ENCODE data around the gene TMEM108. TPM values are rescaled to one million over a fixed set of nuclear protein-coding genes. Genes with fewer than 3 reads are reported as not detected.
A peak's percentile ranks its signal among the peaks of the same experiment; 100 is the strongest.
"Not testable (repeated sequence)": the region's sequence is repeated elsewhere in the genome, so short reads cannot be mapped to it uniquely, and the experiment has no call there.

The TMEM108 gene
- 1 to 10 TPM; 1.9 to 2.0 (median 2.0) TPM for polyA plus RNA-seq (ENCODE audit: insufficient read length in 3 of 3)
- long read RNA-seq, donor 1, partial matches to known transcripts, result 0 of 1 reads
- long read RNA-seq, donor 1, other reads (novel, unspliced or antisense), result 0 of 1 reads
- long read RNA-seq, donor 2, result 0 reads
- long read RNA-seq, donor 3, partial matches to known transcripts, result 0 of 3 reads
- long read RNA-seq, donor 3, other reads (novel, unspliced or antisense), result 0 of 3 reads
- long read RNA-seq, donor 4, partial matches to known transcripts, result 0 of 1 reads
- long read RNA-seq, donor 4, other reads (novel, unspliced or antisense), result 0 of 1 reads
- long read RNA-seq, donor 5, result 0 reads
- long read RNA-seq, donor 6, partial matches to known transcripts, result 0 of 1 reads
- long read RNA-seq, donor 6, other reads (novel, unspliced or antisense), result 0 of 1 reads
- long read RNA-seq, donor 7, partial matches to known transcripts, result 0 of 1 reads
- long read RNA-seq, donor 7, other reads (novel, unspliced or antisense), result 0 of 1 reads
- long read RNA-seq, donor 8, partial matches to known transcripts, result 0 of 1 reads
- long read RNA-seq, donor 8, other reads (novel, unspliced or antisense), result 0 of 1 reads
- long read RNA-seq, donor 9, result 0 reads
- long read RNA-seq, donor 10, result 0 reads
- long read RNA-seq, donor 11, partial matches to known transcripts, result 0 of 2 reads
- long read RNA-seq, donor 11, other reads (novel, unspliced or antisense), result 0 of 2 reads
- long read RNA-seq, donor 12, result 0 reads
- long read RNA-seq, donor 13, result 0 reads
- long read RNA-seq, donor 14, result 0 reads
- long read RNA-seq, donor 15, partial matches to known transcripts, result 0 of 4 reads
- long read RNA-seq, donor 15, other reads (novel, unspliced or antisense), result 0 of 4 reads
- long read RNA-seq, donor 16, partial matches to known transcripts, result 0 of 2 reads
- long read RNA-seq, donor 16, other reads (novel, unspliced or antisense), result 0 of 2 reads

DNA sequence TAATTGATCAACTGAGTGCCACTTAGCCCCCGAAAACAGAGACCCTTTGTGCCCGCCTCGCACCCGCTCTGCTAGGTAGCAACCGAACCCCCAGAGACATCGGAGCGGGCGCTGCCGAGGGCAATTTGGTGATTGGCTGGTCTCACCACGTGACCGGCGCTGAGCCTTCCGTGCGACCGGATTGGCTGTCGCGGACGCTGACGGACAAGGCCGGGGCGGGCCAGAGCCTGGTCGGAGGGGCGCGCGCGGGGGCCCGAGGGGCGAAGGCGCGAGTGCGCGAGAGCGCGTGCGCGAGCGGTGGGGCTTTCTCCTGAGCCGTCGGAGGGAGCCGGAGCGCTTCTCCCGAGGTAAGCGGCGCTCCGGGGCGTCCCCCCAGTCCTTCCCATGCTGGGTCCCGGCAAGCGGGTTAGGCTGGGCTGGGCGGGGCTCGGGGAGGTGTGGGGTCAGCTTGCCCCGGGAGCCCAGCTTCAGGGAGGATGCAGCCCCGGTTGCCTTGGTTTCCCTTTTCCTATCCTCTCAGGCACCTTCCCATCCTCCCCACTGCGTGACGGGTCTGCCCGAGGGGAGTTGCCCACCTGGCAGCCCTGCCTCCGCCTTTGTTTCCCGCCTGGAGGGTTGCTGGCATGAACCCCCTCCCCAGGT is at the start of gene TMEM108:
TMEM108 (plus strand) TSS at position 303 of the 642 bp plus-strand sequence.
- DNase-seq, result peak; percentile 83

DNA sequence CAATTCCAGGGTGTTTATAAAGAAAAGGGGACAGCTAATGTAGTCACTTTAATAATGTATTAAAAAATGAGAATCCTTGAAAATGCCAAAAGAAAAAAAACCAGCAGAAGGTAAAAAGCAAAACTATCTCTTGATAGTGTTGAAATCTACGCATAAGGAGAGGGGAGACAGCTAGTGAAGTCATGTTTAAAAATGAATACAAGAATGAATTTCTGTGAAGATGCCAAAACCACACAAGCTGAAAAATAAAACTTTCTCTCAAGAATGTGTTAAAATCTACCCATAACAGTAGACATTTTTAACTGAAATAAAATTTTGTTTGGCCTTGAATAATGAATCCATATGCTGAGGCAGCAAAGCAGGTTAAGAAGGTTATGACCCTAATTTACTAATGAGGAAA is 42.2 kb upstream of the TMEM108 start:
- no peak for DNase-seq

DNA sequence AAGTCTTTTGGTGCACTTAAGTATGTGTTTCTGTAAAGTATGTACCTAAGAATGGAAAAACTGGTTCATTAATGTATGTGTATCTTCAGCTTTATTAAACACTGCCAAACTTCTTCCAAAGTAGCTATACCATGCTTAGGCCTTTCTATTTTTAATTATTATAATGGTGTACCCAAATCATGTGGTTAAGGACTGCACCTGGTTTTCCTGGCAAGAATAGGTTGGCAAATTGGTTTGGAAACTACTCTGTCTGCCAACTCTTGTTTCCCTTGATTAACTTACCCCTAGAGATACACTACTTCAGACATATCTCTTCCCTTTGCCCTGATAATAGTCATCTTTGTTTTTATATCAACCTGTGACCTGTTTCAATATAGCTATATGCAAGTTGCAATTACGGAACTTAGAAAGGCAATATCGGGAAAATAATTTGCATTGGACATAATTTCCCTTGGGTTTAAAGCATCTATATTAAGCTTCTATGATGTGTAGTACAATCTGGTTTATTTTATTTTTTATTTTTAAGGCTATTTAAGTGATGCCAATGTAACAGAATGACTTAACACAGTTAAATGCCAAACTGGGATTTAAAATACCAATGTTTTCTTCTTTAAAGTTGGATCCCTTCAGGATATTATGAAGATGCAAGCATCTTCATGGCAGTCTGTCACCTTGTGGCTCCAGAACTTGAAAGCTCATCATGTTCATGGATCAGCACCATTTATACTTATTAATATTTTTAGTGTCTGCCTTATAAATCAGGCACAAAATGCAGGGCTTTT is 40.6 kb upstream of the TMEM108 start:
- no peak for DNase-seq

DNA sequence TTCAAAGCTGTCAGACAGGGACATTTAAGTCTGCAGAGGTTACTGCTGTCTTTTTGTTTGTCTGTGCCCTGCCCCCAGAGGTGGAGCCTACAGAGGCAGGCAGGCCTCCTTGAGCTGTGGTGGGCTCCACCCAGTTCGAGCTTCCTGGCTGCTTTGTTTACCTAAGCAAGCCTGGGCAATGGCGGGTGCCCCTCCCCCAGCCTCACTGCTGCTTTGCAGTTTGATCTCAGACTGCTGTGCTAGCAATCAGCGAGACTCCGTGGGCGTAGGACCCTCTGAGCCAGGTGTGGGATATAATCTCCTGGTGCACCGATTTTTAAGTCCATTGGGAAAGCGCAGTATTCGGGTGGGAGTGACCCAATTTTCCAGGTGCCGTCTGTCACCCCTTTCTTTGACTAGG is 33.2 kb upstream of the TMEM108 start:
- not testable (repeated sequence) for DNase-seq

DNA sequence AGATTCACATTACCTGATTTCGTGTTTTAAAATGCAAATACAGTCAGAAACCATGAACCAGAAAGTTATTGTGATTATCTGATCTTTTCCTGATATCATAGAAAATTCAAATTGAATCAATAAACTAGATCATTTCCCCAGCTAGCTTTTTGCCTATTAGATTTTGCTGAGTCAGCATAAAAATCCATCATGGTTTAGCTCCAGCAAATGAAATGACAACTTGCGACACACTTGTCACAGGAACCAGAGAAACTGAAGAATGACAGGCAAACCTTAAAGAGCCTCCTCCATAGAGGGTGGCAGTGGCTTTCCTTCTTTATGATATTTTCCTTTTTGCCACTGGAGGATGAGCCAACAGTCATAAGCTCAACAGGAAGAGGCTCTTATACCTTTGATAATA is 30.6 kb upstream of the TMEM108 start:
- DNase-seq, result no peak

DNA sequence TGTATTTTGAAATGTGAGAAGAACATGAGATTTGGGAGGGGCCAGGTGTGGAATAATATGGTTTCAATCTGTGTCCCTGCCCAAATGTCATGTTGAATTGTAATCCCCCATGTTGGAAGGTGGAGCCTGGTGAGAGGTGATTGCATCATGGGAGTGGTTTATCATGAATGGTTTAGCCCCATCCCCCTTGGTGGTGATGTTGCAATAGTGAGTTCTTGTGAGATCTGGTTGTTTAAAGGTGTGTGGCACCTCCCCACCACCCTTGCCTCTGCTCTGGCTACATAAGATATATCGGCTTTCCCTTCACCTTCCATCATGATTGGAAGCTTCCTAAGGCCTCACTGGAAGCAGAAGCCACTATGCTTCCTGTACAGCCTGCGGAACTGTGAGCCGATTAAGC is 23.9 kb upstream of the TMEM108 start:
- DNase-seq, result no peak

DNA sequence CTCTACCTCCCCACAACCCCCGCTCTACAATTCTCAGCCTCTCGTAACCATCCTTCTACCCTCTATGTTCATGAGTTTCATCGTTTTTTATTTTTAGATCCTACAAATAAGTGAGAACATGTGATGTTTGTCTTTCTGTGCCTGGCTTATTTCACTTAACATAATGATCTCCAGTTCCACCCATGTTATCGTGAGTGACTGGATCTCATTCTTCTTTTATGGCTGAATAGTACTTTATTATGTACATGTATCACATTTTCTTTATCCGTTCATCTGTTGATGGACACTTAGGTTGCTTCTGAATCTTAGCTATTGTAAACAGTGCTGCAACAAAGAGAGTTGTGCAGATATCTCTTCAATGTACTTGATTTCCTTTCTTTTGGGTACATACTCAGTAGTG is 22.6 kb upstream of the TMEM108 start:
- DNase-seq, result not testable (repeated sequence)

DNA sequence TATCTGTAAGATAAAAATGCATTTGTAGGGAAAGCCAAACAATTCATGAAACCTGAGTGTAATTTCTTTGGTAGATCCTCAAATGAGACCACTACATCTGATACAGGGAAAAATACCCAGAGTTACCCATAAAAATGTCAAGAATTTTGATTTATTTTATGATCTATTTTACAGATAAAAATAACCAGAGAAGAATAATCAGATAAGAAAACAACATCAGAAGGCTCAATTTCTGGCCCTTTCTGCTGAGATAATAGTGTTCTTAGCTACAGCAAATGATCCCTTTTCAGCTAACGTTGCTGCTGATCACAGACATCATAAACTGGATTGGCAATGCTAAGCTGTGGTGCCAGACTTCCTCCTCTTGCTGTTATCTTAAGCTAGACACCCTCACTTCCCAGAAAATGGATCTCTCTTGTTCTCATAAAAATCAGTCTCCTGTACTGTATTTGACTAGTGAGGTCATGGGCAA is 21.3 kb upstream of the TMEM108 start:
- DNase-seq, result no peak

DNA sequence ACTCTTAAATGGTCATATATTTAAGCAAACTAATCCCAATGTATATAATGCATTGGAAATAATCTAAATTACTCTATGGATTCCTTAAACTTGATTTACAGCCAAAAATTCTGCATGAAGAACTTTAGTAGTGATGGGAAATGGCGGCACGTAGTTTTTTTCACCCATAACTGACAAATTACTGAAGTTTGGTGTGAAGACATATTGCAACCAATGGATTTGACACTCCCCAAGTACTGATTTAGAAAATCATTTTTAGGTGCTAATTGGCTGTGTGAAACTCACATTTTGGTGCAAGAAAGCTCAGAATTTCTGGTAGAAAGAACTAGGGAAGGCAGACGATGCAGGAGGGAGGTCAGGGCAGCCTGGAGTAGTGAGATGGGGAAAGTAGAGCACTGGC is 19.3 kb upstream of the TMEM108 start:
- no peak for DNase-seq

DNA sequence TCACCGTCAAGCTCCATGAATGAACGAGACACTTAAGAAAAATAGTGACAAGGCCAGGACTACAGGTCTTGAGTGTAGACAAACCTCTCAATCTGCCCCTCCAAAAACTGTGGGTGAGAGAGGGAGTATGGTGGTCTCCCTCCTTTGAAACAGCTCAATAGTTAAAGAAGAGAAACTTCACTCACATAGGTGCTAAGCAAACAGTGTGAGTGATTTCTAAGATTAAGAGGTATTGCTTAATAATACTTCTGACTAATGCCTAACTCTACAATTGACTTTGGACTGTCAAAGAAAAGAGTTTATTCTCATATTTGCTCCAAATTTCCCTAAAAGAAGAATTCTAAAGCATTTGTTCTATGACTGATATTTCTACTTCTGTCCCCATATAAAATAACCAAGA is 17.0 kb upstream of the TMEM108 start:
- DNase-seq, result no peak

DNA sequence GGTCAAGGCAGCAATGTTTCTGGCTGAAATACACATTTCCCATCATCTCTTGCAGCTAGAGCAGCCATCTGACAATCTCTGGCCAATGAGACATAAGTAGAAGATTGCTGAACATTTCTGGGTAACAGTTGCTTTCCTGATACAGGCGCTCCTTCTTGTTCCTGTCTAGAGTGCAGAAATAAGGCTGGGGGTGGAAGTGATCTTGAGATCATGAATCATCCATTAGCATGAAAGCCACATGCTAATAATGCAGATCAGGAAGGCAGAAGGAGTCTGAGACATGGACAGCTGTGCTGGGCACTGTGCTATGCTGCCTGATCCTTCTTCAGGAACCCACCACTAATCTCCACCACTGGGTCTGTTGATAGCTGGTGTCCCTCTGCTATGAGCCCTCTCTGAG is 14.8 kb upstream of the TMEM108 start:
- no peak for DNase-seq

DNA sequence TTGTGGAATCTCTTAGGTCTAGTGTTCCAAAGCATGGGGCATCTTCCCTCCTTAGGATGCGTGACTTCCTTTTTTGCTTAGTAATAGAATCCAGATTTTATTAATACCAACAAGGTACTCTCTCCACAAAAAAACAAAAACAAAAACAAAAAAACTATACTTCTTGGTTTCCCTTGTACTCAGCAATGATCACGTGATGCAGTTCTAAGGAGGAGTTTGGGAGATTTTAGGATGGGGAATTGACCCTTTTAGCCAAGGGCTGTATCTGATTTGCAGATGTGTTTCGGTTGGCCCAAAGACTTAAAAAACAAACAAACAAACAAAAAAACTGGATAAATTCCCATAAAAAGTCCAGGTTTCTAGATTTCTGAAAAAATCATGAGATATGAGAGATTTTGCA is 12.6 kb upstream of the TMEM108 start:
- DNase-seq, result no peak

DNA sequence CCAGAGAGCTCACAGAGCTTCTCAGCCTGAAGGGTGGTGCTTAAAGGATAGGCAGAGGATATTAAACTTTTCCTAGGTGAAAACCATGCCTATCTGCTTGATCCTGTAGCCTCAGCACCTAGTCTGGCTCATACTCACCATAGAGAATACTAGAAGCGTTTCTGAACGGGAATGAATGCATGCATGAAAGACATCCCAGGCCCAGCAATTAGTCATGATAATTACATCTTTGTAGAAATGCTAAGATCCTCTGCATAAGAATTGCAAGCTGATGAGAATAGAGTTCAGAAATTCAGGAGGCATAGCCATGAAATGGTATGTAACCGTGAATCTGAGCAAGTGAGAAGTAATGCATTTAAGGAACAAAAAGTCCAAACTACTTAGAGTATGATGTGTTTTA is 5.9 kb upstream of the TMEM108 start:
- no peak for DNase-seq

DNA sequence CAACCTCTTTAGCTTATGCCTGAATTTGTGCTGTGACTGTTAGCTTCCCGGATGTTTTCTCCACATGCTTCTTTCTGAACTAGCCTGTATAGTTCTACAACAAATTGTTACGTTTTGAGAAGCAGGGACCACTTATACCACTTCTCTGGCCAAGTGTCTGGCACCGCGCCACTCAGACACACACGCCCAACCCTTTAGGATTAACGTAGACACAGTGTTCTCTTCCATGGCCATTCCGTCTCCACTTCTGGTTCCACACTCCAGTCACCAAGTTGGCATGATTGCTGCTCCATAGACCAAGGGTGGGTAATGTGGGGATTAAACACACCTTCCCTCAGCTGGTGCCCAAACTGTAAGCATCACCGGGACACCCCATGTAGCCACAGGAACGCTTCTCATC is 755 bp upstream of the TMEM108 start:
- DNase-seq, result no peak

DNA sequence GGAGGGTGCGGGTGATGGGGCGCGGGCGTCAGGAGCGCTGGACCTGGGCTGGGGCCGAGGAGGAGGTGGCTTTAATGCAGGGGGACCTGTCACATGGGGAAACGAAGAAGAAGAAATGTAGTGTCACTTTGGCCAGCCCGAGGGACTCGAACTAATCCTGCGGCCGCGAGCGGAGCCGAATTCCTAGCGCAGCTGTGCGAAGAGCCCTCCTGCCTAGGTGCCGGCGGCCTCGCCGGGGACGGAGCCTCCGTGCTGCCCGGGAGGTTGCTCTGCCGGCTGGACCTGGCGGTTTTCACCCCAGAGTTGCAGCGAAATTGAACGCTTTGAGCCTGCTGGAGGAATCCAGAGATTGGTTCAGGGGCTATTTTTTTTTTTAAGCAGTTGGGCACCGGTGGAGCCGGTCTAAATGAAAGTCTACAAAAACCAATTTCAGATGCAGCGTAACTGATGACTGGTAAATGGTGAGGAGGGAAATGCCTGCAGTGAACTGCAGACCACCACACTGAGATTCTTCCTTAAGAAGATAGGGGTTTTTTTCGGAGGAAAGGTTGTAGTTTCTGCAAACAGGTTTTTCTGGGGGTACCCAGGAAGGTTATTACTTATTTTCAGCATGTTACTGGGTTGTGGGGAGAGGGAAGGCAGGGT is 662 bp downstream of the TMEM108 start:
- DNase-seq, result no peak

DNA sequence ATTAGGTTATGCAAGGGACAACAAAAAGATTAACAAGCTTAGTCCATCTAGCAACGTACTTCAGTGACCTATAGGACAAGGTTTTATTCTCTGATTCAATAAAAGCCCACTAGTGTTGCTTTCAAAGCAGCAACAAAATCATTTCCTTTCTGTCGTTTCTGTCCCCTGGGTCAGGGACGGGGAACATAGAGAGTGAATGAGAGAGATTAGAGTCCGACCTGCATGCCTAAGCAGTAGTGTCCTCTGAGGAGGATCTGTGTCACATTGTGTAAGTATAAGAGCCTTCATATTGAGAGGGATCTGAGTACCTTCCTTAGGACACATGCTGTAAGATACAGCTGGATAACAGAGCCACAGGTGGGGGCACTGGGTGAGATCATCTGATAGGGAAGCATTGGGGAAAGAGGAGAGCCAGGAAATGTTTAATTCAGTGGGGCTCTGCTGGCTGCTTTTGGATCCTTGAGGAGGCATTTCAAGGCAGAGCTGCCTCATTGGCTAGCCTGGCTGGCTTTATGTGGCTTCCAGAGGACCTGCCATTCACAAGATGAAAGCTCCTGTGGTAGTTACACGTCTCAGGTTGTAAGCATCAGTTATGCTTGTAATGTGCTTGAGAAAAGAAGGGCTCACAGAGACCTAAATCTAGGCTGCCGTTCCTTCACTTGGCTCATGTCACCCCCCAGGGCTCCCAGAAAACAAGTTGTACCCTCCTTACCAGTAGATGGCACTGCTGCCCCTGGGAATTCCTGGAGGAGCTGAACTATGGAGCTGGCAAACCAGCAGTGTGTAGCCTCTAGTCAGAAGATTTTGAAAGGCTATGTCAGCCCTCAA is 2.7 kb downstream of the TMEM108 start:
- peak; percentile 83 for DNase-seq

DNA sequence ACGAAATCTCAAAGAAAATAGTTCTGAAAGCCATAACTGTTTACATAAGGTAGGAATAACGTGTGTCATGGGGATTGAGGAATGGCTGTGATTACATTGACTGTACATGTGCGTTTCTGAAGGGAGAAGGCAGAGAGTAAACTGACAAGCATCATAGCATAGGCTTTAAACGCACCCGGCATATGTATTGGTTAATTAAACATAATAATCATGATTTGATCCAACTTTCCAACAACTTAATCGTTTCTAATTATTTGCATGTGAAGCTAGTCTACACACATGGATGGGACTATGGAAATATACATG is 3.3 kb downstream of the TMEM108 start:
- no peak for DNase-seq

DNA sequence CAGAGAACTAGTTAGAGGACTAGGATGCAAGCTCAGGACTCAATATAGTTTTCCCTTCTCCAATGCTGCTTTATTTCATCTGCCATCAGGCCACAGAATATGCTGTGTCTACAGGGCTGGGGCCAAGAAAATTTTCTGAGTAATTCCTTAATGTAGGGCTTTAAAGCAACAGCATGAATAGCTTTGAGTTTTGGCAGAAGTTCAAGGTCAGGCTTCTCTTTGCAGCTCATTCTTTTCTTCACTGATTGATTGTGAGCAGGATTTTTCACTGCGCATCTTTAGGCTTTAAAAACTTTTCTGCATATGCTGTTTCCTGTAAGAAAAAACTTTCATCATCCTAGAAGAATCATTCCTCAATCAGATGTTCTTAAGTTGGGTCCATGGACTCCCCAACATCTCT is 4.6 kb downstream of the TMEM108 start:
- DNase-seq, result no peak

DNA sequence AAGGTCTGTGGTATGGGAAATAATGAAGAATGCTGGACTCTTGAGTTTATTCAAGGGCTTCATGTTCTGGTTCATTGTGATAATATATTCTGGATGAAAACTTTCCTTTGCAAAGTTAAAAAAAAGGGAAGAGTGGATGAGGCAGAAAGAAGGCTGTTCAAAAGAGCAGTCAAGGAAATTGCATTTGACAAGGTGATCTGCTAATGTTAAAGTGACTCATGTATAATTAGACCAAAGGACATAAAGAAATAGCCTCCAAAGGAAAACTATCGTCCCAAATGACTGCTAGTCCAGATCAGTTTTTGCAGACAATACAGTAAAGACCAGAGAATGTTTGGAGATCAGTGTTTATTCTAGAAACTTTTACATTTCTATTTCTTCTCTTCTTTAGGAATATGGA is 9.8 kb downstream of the TMEM108 start:
- DNase-seq, result no peak

DNA sequence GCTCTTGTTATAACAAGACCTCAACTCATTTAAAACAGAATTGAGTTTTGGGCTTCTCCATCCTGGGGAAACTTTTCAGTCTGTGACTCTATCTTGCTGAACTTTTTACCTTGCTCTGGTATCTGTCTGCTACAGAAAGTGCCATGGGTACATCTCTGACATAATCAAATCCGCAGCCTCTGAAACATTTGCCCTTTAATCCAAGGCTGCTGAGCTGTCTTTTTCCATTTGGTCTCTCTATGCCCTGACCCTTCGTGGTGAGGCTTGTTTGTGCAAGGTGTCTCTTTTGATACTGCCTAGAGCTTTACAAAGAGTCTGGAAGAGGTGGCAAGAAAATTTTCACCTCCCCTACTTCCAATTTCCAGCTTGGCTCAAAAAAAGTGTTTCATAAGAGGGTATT is 11.3 kb downstream of the TMEM108 start:
- no peak for DNase-seq
